ENCODE data around the gene HMGCR.

GRCh38 chr5:75331095-75332090, 5.6 kb upstream of the HMGCR start:
- TF ChIP-seq YY1 (IDR thresholded peaks at IDR 0.05; ENCODE audit: low read depth, low read length) (no peak), SIX5 (IDR thresholded peaks at IDR 0.05; ENCODE audit: low read depth, low read length) (no peak), MAX (IDR thresholded peaks at IDR 0.05) (no peak)
- TF ChIP-seq, protein P1, sequence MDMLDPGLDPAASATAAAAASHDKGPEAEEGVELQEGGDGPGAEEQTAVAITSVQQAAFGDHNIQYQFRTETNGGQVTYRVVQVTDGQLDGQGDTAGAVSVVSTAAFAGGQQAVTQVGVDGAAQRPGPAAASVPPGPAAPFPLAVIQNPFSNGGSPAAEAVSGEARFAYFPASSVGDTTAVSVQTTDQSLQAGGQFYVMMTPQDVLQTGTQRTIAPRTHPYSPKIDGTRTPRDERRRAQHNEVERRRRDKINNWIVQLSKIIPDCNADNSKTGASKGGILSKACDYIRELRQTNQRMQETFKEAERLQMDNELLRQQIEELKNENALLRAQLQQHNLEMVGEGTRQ (IDR thresholded peaks at IDR 0.05; ENCODE audit: low read length), result no peak
- TF ChIP-seq, protein P2, sequence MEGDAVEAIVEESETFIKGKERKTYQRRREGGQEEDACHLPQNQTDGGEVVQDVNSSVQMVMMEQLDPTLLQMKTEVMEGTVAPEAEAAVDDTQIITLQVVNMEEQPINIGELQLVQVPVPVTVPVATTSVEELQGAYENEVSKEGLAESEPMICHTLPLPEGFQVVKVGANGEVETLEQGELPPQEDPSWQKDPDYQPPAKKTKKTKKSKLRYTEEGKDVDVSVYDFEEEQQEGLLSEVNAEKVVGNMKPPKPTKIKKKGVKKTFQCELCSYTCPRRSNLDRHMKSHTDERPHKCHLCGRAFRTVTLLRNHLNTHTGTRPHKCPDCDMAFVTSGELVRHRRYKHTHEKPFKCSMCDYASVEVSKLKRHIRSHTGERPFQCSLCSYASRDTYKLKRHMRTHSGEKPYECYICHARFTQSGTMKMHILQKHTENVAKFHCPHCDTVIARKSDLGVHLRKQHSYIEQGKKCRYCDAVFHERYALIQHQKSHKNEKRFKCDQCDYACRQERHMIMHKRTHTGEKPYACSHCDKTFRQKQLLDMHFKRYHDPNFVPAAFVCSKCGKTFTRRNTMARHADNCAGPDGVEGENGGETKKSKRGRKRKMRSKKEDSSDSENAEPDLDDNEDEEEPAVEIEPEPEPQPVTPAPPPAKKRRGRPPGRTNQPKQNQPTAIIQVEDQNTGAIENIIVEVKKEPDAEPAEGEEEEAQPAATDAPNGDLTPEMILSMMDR (IDR thresholded peaks at IDR 0.05; ENCODE audit: control extremely low read depth in 1 of 3, insufficient read depth in 1 of 3, low read depth in 1 of 3, low read length in 3 of 3), result peak in 1 of 3 experiments; percentile 11; a peak in 1 of 4 replicates
